ENCODE data around the gene HDDC2. TPM values are rescaled to one million over a fixed set of nuclear protein-coding genes. Genes with fewer than 3 reads are reported as not detected.

HDDC2 gene
- total RNA-seq, 1 donor: 71.5 TPM

- peak; percentile 37 for DNase-seq (ENCODE audit: low read depth)
- H3K4me3 ChIP-seq (ENCODE audit: low read depth, low read length): no peak overlapping the region
- no peak for TF ChIP-seq CTCF (IDR thresholded peaks at IDR 0.05; ENCODE audit: insufficient read depth, low read length)
Observed at GRCh38 chr6:125307150-125307838, 5.5 kb upstream of the HDDC2 start.

GRCh38 chr6:125306756-125307149, 5.0 kb upstream of the HDDC2 start:
- no peak overlapping the region for H3K4me3 ChIP-seq (ENCODE audit: low read depth, low read length)
- DNase-seq (ENCODE audit: low read depth): no peak
- no peak for TF ChIP-seq CTCF (IDR thresholded peaks at IDR 0.05; ENCODE audit: insufficient read depth, low read length)

GRCh38 chr6:125304970-125305660, 3.3 kb upstream of the HDDC2 start:
- TF ChIP-seq CTCF (IDR thresholded peaks at IDR 0.05; ENCODE audit: insufficient read depth, low read length): no peak
- DNase-seq (ENCODE audit: low read depth): no peak
- no peak overlapping the region for H3K4me3 ChIP-seq (ENCODE audit: low read depth, low read length)

- DNase-seq (ENCODE audit: low read depth): no peak
- no peak overlapping the region for H3K4me3 ChIP-seq (ENCODE audit: low read depth, low read length)
- no peak for TF ChIP-seq CTCF (IDR thresholded peaks at IDR 0.05; ENCODE audit: insufficient read depth, low read length)
Observed at GRCh38 chr6:125303512-125303854, 1.7 kb upstream of the HDDC2 start.

GRCh38 chr6:125302840-125303511, 1.2 kb upstream of the HDDC2 start:
- no peak for DNase-seq (ENCODE audit: low read depth)
- H3K4me3 ChIP-seq (ENCODE audit: low read depth, low read length): no peak overlapping the region
- no peak for TF ChIP-seq CTCF (IDR thresholded peaks at IDR 0.05; ENCODE audit: insufficient read depth, low read length)

- TF ChIP-seq CTCF (IDR thresholded peaks at IDR 0.05; ENCODE audit: insufficient read depth, low read length): no peak
- peak; percentile 62 for DNase-seq (ENCODE audit: low read depth)
- H3K4me3 ChIP-seq (ENCODE audit: low read depth, low read length): peak overlapping the region; percentile 82
Observed at GRCh38 chr6:125300992-125301434, 754 bp downstream of the HDDC2 start.
